ENCODE data around the gene ABHD16B.
"Not testable (repeated sequence)": the region's sequence is repeated elsewhere in the genome, so short reads cannot be mapped to it uniquely, and the experiment has no call there.

ABHD16B gene

GRCh38 chr20:63855363-63856097 lies 5.8 kb upstream of the ABHD16B start:
- DNase-seq (ENCODE audit: low read depth): no peak

DNA sequence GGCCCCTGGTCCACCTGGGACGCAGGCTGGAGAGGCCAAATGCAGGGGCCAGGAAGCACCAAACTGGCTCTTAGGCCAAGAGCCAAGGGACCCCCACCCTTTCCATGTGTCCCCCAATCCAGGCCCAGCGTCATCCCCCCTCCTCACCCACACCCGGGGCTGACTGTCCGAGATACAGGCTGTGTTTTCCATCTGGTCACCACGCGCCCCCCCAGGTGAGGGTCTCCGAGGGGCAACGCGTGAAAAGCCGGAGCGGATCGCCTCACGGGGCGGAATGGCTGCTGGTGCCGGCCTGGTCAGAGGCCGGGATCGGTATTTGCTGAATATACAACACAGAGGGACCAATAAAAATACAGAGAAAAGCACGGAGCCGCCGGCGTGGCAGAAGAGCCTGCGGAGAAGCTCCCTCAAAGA lies 5.2 kb upstream of the ABHD16B start:
- no peak for DNase-seq (ENCODE audit: low read depth)

GRCh38 chr20:63857764-63858392 lies 3.4 kb upstream of the ABHD16B start:
- DNase-seq (ENCODE audit: low read depth): peak; percentile 25

- DNase-seq (ENCODE audit: low read depth): peak; percentile 56
These were observed 2.7 kb upstream of the ABHD16B start for GRCh38 chr20:63858393-63859165.

DNA sequence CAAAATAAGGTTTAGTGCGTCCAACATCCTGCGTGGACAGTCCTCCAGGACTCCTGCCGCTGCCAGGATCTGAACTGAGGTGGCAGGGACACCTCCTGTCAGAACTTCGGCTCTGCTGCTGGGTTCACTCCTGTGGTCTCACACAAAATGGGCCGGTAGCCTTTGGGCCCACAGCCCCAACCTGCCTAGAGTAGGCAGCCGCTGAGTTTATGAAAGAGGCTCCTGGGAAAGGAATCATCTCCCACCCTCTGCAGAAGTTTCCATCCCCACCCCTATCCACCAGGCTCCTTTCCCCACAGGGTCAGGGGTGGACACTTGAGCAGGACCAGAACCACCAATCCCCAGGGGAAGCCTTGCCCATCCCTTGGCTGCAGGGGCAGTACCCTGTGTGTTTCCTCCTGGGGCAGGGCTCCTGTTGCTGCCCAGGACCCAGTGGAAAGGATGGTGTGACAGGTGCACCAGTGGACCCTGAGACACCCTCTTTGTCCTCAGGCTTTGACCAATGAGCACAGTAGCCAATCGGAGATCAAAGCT lies 2.1 kb upstream of the ABHD16B start:
- no peak for DNase-seq (ENCODE audit: low read depth)

GRCh38 chr20:63860325-63861051 lies 810 bp upstream of the ABHD16B start:
- no peak for DNase-seq (ENCODE audit: low read depth)

GRCh38 chr20:63861981-63862901 lies 943 bp downstream of the ABHD16B start:
- no peak for DNase-seq (ENCODE audit: low read depth)

DNA sequence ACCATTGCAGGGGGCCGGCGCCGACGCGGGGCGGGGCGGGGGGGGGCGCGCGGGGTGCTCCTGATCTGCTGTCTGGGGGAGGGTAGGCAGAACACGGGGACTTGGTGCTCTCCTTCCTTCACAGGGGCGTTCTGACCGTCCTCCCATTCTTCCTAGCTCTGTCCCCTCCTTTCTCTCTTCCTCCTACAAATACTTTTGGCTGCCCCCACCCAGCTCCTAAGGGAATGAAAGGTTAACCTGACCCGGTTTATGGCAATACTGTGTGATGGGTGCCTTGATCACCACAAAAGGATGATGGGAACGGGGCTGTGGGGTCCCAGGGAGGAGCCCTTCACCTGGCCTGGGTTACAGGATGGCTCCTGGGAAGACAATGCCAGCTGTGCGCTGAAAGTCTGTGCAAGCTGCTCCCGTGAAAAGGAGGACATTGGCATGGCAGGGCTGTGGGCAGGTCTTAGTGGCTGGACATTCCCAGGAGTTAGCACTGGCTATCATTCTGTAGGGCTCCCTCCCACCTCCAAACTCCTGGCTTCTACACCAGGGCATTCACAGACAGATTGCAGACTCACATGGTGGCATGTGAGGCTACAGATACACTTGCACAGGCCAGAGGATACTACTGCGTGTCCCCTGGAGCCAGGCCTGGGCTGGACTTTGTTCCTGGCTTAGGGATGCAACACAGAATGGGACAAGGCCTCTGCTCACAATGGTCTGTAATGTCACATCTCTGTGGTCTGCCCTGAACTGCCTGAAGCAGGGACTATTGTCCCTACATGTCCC lies 1.9 kb downstream of the ABHD16B start:
- DNase-seq (ENCODE audit: low read depth): no peak

DNA sequence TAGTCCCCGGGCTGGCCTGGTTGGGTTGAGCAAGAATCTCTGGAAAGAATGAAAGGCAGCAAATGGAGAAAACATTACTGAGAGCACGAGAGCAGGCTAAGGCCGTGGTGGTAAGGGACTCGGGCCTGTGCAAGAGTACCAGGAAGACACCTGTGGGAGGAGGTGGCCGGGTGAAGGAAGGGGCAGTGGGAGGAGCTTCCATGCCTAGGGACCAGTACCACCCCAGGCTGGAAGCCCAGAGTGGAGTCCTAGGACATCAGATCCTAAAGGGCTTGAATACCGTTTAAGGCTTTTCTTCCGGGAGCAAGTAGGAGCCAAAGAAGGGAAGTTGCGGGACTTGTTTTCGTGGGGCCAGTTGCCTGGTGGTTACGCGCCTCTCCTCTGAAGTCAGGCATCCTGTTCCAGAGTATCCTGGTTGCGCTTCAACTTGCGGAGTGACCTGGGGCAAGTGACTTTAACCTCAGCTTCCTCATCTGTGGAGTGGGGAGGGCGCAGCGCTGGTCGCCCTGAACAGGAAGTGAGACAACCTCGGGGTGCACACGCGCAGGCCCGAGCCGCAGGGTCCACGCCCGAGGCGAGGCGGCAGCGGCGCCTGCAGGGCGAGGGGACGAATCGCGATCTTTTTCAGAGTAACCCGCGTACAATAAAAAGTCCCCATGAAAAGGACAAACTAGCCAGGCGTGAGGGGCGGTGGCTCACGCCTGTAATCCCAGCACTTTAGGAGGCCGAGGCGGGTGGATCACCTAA lies 2.7 kb downstream of the ABHD16B start:
- peak; percentile 92 for DNase-seq (ENCODE audit: low read depth)

- no peak for DNase-seq (ENCODE audit: low read depth)
These were observed 3.3 kb downstream of the ABHD16B start for GRCh38 chr20:63864545-63864977.

DNA sequence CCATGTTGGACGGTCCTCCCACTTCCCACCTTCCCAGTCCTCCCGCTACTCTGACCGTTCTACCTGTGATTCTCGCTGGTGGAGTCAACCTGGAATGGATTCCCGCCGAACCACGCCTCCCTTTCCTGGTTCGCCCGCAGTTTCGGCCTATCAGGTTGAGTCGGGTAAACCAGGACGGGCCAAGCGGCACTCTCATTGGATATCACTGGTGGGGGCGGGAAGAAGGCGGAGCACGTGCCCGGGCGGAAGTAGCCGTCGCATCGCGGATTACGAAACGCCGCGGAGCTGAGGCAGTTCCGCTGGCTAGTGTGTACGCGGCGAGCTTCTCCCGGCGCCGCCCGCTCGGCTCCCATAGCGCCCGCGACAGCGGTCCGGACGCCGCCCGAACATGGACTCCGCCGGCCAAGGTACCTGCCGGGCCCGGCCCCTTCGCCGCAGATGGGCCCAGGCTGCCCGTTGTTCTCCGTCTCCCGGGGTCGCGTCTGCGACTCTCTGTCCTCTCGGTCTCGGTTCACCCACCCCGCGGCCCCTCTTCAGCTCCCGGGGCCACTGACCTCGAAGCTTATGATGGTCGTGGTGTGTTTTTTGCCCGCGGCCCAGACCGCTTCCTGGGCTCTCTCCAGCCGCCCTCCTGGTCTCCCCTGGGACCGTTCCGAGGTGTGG lies 3.8 kb downstream of the ABHD16B start, which contains the start of gene TPD52L2:
TPD52L2 (plus strand) TSS at position 293 of the 663 bp plus-strand sequence; CDS start at position 389, 96 bp downstream.
- DNase-seq (ENCODE audit: low read depth): peak; percentile 100

DNA sequence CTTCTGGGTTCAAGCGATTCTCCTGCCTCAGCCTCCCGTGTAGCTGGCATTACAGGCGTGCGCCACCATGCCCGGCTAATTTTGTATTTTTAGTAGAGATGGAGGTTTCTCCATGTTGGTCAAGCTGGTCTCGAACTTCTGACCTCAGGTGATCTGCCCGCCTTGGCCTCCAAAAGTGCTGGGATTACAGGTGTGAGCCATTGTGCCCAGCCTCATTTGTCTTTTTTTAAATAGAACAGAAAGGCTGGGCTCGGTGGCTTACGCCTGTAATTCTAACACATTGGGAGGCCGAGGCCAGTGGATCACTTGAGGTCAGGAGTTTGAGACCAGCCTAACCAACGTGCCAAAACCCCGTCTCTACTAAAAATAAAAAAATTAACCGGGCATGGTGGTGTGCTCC lies 5.7 kb downstream of the ABHD16B start:
- not testable (repeated sequence) for DNase-seq (ENCODE audit: low read depth)

DNA sequence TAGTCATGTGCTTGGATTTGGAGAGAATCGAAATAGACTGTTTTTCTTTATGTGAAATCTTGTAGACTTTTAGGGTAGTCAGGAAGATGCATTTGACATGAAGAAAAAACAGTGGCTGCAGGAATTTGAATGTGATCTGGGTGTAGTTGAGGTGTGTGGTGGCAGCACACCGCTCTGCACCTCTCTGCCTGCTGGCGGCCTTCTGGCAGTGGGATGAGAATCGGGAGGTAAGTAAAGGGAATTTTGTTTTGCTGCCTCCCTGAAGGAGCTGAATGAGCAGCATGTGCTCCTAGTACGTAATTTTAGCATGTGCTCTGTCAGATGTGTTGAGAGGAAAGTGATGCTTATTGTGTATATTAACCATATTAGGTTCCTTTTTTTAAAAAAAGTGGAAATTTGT lies 7.0 kb downstream of the ABHD16B start:
- no peak for DNase-seq (ENCODE audit: low read depth)

DNA sequence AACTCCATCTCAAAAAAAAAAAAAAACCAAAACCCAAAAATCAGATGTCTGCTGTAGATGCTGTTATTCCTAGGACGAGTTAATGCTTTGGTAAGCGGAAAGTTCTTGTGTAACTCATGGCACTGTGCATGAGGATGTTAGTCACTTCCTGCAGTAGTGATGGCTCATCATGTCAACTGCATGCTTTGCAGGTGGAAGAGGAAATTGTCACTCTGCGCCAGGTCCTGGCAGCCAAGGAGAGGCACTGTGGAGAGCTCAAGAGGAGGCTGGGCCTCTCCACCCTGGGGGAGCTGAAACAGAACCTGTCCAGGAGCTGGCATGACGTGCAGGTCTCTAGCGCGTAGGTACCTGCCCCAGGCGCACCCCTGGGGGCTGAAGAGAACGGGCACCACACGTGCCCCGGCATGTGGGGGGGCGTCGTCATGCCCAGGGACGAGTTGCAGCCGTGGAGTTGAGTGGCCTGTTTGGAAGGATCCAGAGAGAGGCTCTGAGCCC lies 12.2 kb downstream of the ABHD16B start:
- DNase-seq (ENCODE audit: low read depth): peak; percentile 97

- DNase-seq (ENCODE audit: low read depth): not testable (repeated sequence)
These were observed 12.9 kb downstream of the ABHD16B start for GRCh38 chr20:63874241-63874640.

DNA sequence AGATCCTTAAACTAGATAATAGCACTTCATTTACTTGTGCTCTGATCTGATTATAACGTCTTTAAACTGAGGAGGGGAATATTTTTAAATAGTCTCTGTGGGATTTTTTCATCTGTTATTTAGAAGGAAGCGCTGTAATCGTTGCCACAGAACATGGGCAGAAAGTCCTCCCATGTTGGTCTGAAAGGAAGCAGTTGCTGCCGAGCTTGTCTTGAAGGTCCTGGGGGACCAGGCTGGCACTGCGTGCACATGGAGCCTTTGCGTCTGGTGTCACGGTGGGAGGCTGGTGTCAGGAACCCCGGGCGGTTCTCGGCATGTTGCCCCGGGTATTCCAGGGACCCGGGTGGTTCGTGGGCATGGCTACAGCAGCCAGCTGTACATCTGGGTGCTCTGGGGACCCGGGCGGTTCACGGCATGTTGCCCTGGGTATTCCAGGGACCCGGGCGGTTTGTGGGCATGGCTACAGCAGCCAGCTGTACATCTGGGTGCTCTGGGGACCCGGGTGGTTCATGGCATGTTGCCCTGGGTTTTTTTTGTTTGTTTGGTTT lies 15.3 kb downstream of the ABHD16B start:
- no peak for DNase-seq (ENCODE audit: low read depth)

GRCh38 chr20:63877755-63878470 lies 16.6 kb downstream of the ABHD16B start:
- DNase-seq (ENCODE audit: low read depth): no peak
